ENCODE data around the gene ADAM22.

GRCh38 chr7:88091988-88092675 lies 158.1 kb downstream of the ADAM22 start:
- TF ChIP-seq, protein P1, sequence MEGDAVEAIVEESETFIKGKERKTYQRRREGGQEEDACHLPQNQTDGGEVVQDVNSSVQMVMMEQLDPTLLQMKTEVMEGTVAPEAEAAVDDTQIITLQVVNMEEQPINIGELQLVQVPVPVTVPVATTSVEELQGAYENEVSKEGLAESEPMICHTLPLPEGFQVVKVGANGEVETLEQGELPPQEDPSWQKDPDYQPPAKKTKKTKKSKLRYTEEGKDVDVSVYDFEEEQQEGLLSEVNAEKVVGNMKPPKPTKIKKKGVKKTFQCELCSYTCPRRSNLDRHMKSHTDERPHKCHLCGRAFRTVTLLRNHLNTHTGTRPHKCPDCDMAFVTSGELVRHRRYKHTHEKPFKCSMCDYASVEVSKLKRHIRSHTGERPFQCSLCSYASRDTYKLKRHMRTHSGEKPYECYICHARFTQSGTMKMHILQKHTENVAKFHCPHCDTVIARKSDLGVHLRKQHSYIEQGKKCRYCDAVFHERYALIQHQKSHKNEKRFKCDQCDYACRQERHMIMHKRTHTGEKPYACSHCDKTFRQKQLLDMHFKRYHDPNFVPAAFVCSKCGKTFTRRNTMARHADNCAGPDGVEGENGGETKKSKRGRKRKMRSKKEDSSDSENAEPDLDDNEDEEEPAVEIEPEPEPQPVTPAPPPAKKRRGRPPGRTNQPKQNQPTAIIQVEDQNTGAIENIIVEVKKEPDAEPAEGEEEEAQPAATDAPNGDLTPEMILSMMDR (IDR thresholded peaks at IDR 0.05), result no peak
- TF ChIP-seq ZFX (IDR thresholded peaks at IDR 0.05; ENCODE audit: borderline replicate concordance), result no peak

Data from 22Rv1 (cell line).